GM10248 (cell line): ENCODE measurements around the gene KCNMA1.

ENCODE experiments used
- CTCF ChIA-PET: fragments of 300-600 bp; sonication (Branson Sonifier 250); formaldehyde crosslinking; extraction: SDS; loops from one replicate; lab custom pipeline; 2021; ENCODE audit warnings: antibody characterized with exemption; lab: Yijun Ruan, JAX
- POLR2A ChIA-PET: fragments of 350-650 bp; sonication (Branson Sonifier 250); formaldehyde crosslinking; extraction: SDS; loops from one replicate; lab custom pipeline; 2020; ENCODE audit warnings: antibody characterized with exemption; lab: Yijun Ruan, JAX
- DNase-seq: peaks from one replicate; pipeline ENCODE4 v3.0.0; 2012; ENCODE audit errors: extremely low spot score
- TF ChIP-seq, protein P1 (sequence below): IDR thresholded peaks from 2 replicates; pipeline ENCODE4 v1.5.1; 2012; ENCODE audit warnings: mild to moderate bottlenecking, low read depth; ENCODE audit errors: extremely low read depth, missing control alignments, control extremely low read depth

The KCNMA1 gene

DNA sequence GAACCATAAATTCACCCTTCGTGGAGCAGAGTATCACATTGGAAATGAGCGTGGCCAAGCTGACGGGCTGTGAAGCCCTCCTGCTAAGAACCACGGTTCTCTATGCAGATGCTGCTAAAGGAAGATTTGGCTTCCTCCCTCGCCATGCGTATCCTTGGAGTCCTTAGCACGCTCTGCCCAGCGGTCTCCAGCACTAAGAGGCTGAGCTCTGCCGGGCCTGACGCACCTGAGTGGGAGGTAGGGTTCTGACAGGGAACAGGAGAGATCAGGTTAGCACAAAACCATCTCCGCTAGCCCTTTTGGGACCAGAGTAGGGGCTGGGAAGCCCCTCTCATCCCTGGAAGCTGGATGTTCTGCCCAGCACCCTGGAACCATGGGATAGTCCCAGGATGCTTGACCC is 225.8 kb downstream of the KCNMA1 start:
- DNase-seq, result no peak
- TF ChIP-seq, protein P1, sequence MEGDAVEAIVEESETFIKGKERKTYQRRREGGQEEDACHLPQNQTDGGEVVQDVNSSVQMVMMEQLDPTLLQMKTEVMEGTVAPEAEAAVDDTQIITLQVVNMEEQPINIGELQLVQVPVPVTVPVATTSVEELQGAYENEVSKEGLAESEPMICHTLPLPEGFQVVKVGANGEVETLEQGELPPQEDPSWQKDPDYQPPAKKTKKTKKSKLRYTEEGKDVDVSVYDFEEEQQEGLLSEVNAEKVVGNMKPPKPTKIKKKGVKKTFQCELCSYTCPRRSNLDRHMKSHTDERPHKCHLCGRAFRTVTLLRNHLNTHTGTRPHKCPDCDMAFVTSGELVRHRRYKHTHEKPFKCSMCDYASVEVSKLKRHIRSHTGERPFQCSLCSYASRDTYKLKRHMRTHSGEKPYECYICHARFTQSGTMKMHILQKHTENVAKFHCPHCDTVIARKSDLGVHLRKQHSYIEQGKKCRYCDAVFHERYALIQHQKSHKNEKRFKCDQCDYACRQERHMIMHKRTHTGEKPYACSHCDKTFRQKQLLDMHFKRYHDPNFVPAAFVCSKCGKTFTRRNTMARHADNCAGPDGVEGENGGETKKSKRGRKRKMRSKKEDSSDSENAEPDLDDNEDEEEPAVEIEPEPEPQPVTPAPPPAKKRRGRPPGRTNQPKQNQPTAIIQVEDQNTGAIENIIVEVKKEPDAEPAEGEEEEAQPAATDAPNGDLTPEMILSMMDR, result no peak
- POLR2A ChIA-PET, result no interaction called here
- CTCF ChIA-PET, result interaction anchor here (1.4 kb wide), 1 partner anchor 17 kb away, joined by 5 read pairs; no protein-coding TSS in a partner anchor

DNA sequence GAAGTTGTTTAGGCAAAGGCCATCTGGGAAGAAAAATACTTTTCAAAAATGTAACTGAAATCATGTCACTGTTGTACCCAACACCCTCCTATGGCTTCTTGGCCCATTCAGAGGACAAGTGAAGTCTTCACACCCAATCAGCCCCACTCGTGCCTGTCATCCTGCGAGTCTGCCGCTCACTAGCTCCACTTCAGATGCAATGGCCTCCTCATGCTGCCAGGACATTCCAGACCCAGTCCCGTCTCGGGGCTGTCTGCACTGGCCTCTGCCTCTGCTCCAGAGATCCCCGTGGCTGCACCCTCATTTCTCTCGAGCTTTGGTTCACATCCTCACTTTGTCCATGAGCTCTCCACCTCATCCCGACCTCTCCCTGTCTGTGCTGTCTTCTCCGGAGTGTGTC is 227.1 kb downstream of the KCNMA1 start:
- TF ChIP-seq, protein P1, result no peak
- CTCF ChIA-PET, result interaction anchor here (1.4 to 1.6 kb wide), 3 partner anchors 10 to 19 kb away, joined by 5 to 7 read pairs (median 5); no protein-coding TSS in a partner anchor
- DNase-seq, result no peak
- POLR2A ChIA-PET, result no interaction called here

DNA sequence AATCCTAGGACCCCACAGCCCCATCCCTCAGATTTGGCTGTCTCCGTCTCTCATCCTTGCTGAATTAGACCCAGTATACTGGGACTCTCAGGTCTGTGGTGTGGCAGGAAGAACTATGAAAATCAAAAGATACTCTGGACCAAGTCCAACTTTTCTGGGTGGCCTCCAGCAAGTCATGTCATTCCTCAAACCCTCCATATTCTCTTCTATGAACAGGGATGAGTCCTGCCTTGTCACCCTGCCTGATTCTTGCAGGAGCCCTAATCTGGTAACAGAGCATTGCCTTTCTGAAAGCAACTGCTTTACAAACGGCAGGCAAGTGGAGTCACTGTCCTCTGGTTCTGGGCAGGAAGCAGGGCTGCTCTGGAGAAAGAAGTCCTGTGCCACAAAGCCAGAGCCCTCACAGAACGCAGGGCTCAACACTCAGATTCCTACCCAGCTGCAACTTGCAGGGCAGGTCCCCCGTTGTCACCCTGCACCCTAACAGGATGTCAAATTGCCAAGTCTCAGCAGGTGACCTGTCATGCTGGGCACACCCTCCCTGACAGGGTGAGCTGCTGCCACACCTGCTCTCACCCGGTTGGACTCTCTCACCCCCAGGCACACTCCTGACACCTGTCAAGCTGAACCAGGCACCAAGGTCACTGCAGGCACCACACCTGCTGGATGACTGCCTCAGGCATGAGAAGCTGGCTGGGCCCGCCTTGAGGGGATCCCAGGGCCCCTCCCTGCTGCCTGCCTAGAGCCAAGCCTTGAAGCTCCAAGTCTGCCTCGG is 227.7 kb downstream of the KCNMA1 start:
- DNase-seq, result no peak
- ChIA-PET CTCF (interaction anchor here (1.1 to 1.6 kb wide), 3 partner anchors 10 to 43 kb away, joined by 3 to 7 read pairs (median 5); no protein-coding TSS in a partner anchor), POLR2A (no interaction called here)
- TF ChIP-seq, protein P1, result no peak

DNA sequence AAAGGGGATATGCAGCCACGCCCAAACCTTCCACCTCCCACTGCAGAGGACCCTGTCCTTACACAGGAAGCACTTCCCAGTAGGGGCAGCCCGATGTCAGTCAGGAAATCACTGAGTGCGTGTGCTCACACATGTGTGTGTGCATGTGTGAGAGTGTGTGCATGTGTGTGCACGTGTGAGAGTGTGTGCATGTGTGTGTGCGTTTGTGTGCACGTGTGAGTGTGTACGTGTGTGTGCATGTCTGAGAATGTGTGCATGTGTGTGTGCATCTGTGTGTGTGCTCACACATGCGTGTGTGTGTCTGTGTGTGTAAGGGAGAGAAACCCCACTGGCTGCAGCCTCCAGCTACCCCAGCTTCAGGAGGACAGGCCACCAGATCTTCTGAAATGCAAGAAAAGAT is 229.3 kb downstream of the KCNMA1 start:
- CTCF ChIA-PET, result no interaction called here
- POLR2A ChIA-PET, result no interaction called here

DNA sequence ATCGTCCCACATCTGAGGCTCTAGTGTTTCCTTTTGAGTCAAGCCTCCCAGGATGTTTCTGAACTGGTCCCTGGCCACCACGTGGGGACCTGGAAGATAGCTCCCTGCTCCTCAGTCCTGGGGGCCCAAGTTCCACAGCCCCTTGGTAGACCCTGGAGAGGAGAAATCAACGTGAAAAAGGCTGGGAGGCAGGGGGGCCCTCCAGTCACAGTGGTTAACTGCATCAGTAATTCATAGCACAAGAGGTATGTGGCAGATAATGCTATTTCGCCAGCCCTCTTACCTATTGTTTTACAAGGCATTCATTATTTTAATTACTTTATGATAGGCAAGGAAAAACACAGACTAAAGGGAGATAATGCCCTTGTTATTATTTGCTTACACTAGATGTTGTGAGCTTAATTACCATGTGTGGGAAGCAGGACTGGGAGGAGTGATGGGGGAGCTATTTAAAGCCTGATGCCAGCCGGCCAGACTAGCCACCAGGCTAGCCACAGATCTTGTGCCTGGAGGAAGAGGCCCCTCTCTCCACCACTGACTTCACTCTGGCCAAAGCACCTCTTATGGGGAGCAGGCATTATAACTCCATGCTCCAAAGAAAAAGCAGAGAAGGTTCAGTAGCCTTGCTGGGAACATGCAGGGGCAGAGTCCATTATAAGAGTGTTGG is 230.7 kb downstream of the KCNMA1 start:
- TF ChIP-seq, protein P1, result no peak
- ChIA-PET CTCF (interaction anchor here (1.0 to 3.3 kb wide), 6 partner anchors 13 to 305 kb away, joined by 3 to 16 read pairs (median 4); no protein-coding TSS in a partner anchor), POLR2A (no interaction called here)
- no peak for DNase-seq

More for the DNA sequence above, 229.3 kb downstream of the KCNMA1 start:
- TF ChIP-seq, protein P1, result no peak
- no peak for DNase-seq

DNA sequence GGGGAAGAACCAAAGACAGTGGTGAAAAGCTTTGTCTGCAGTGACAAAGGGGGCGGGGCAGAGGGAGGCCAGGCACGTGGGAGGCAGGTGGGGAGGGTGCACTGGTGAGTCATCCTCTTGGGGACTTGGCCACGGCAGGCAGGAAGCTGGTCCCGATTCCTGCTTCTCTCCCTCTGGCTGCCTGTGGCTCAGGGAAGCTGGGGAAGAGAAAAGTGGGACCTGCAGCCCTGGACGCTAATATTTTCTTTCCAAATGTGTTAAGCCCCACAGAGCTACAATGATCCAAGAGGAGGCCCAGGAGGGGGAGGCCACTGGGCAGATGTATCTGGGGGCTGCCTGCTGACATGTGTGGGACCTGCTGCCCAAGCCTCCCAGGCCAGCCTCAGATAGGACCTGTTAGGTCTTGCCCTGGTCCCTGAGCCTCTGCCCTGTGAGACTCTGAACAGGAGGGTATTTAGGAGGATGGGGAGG is 231.8 kb downstream of the KCNMA1 start:
- ChIA-PET POLR2A (no interaction called here), CTCF (interaction anchor here (1.0 to 3.3 kb wide), 4 partner anchors 12 to 240 kb away, joined by 3 to 16 read pairs (median 4); no protein-coding TSS in a partner anchor)
- TF ChIP-seq, protein P1, result no peak
- DNase-seq, result peak; percentile 45
